Smooth muscle cell (in vitro differentiated cells): ENCODE results near the gene CREB5. TPM values are rescaled to one million over a fixed set of nuclear protein-coding genes. Genes with fewer than 3 reads are reported as not detected.

ENCODE experiments used
- DNase-seq: peaks from one replicate; lab custom pipeline; 2025; ENCODE audit not compliant: unreplicated experiment; lab: John Stamatoyannopoulos, UW
- H2AFZ ChIP-seq: fragments of 200-600 bp; sonication (generic); 2 replicates; pipeline ENCODE4 v1.6.0; 2016; ENCODE audit warnings: antibody characterized with exemption, low read depth, mild to moderate bottlenecking
- H3F3A ChIP-seq: fragments of 200-600 bp; sonication (generic); 2 replicates; pipeline ENCODE4 v1.6.0; 2017; ENCODE audit warnings: antibody characterized with exemption, low read depth
- H3K27ac ChIP-seq: fragments of 200-600 bp; sonication (generic); 2 replicates; pipeline ENCODE4 v1.5.1; 2016; ENCODE audit warnings: low read depth, mild to moderate bottlenecking
- H3K27me3 ChIP-seq: fragments of 200-600 bp; sonication (generic); 2 replicates; pipeline ENCODE4 v1.6.1; 2016; ENCODE audit warnings: low read depth, mild to moderate bottlenecking
- H3K36me3 ChIP-seq: fragments of 200-600 bp; sonication (generic); 2 replicates; pipeline ENCODE4 v1.5.1; 2016; ENCODE audit warnings: low read depth
- H3K4me1 ChIP-seq: fragments of 200-600 bp; sonication (generic); 2 replicates; pipeline ENCODE4 v1.5.1; 2016; ENCODE audit warnings: low read depth
- H3K4me2 ChIP-seq: fragments of 200-600 bp; sonication (generic); 2 replicates; pipeline ENCODE4 v1.6.0; 2016; ENCODE audit warnings: mild to moderate bottlenecking
- H3K4me3 ChIP-seq: fragments of 200-600 bp; sonication (generic); 2 replicates; pipeline ENCODE4 v1.5.1; 2016; ENCODE audit warnings: mild to moderate bottlenecking
- H3K79me2 ChIP-seq: fragments of 200-600 bp; sonication (generic); 2 replicates; pipeline ENCODE4 v1.6.0; 2016; ENCODE audit warnings: low read depth, mild to moderate bottlenecking
- H3K9ac ChIP-seq: fragments of 200-600 bp; sonication (generic); 2 replicates; pipeline ENCODE4 v1.6.0; 2016; ENCODE audit warnings: low read depth
- H3K9me3 ChIP-seq: fragments of 200-600 bp; sonication (generic); replicated peaks from 2 replicates; pipeline ENCODE4 v1.5.1; 2016; ENCODE audit warnings: low read depth
- H4K20me1 ChIP-seq: fragments of 200-600 bp; sonication (generic); 2 replicates; pipeline ENCODE4 v1.6.0; 2016; ENCODE audit warnings: low read depth
- CTCF ChIP-seq: fragments of 200-600 bp; sonication (generic); IDR thresholded peaks from 2 replicates; pipeline ENCODE4 v1.5.1; 2017; ENCODE audit warnings: borderline replicate concordance, mild to moderate bottlenecking, antibody characterized with exemption; ENCODE audit not compliant: insufficient read depth, poor library complexity, severe bottlenecking
- WGBS: methylation state at CpG from one replicate; pipeline ENCODE4 v1.1.7; 2016; ENCODE audit warnings: low lambda C conversion rate; 5-methylcytosine and 5-hydroxymethylcytosine counted together
- polyA plus RNA-seq: library from polyadenylated mRNA; unstranded; fragments of >200 nt; fragmentation: Nextera tagmentation; extraction: Ambion mirVana; gene quantifications from 2 replicates; pipeline ENCODE4 v1.2.1, GENCODE V29; 2016
- total RNA-seq: library from RNA; depleted of rRNA; stranded (reverse); fragments of >200 nt; gene quantifications from 2 replicates; pipeline ENCODE4 v1.2.3, GENCODE V29; 2014

The CREB5 gene
- total and polyA plus RNA-seq, 2 experiments from 2014 or later: 6.2 to 18.2 TPM

DNA sequence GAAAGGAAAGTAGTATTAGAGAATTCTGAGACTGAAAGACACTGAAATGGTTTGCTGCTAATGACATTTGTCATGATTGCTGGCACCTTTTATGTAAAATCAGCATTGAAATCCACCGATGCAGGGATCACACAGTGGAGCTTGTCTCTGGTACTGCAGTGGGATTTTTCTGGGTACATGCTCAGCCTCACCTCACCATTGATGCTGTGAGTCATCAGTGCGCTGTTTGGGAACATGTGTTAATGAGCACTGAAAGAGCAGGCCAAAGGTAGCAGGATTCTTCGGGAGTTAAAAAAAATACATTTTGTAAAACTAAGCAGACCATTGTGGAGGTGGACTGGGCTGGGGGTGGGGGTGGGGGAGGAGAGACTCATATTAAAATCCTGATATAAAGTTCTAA is 174.9 kb downstream of the CREB5 start:
- DNase-seq: no peak

DNA sequence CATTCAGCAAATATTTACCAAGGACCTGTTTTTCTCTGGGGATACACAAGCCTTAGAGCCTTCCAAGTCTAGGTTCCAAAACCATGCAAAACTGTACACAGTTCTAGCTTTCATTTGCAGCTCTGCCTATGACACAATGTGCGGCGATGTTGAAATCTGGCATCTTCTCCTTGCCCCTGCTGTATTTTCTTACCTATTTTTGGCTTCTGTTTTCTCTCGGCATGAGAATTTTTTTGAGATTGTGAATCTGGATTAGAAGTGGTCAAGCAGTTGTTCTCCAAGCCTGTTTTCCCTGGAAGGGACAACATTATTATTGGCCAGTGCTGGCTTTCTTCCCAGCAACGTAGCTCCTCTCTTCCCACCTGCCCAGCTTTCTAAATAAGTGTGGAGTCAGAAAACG is 176.3 kb downstream of the CREB5 start:
- no peaks in the 10 kb centered on the region for H3K9me3 ChIP-seq
- no peaks in the 10 kb centered on the region for H4K20me1 ChIP-seq
- peaks cover 2% of the 10 kb centered on the region for H3K27me3 ChIP-seq
- H3K9ac ChIP-seq: no peak overlapping the region
- H3K79me2 ChIP-seq: no peaks in the 10 kb centered on the region
- no peak for TF ChIP-seq CTCF
- no peaks in the 10 kb centered on the region for H3K4me1 ChIP-seq
- H3K4me3 ChIP-seq: no peak overlapping the region
- H3F3A ChIP-seq: no peaks in the 10 kb centered on the region
- DNase-seq: no peak
- no peak overlapping the region for H3K4me2 ChIP-seq
- H3K27ac ChIP-seq: no peak overlapping the region
- no peak overlapping the region for H2AFZ ChIP-seq
- 90% methylated on average over 5 of the region's 5 CpGs for WGBS
- no peaks in the 10 kb centered on the region for H3K36me3 ChIP-seq

More for the DNA sequence above, 174.9 kb downstream of the CREB5 start:
- no peak overlapping the region for H3K9ac ChIP-seq
- no peak for TF ChIP-seq CTCF
- H3K4me2 ChIP-seq: no peak overlapping the region
- no peaks in the 10 kb centered on the region for H4K20me1 ChIP-seq
- H3K36me3 ChIP-seq: no peaks in the 10 kb centered on the region
- no peak overlapping the region for H3K27ac ChIP-seq
- H3F3A ChIP-seq: no peaks in the 10 kb centered on the region
- no peaks in the 10 kb centered on the region for H3K79me2 ChIP-seq
- peaks cover 2% of the 10 kb centered on the region for H3K27me3 ChIP-seq
- 67% methylated on average over 3 of the region's 3 CpGs for WGBS
- H3K4me3 ChIP-seq: no peak overlapping the region
- H3K9me3 ChIP-seq: no peaks in the 10 kb centered on the region
- H2AFZ ChIP-seq: no peak overlapping the region
- no peaks in the 10 kb centered on the region for H3K4me1 ChIP-seq

GRCh38 chr7:28591041-28591674 is 178.8 kb downstream of the CREB5 start:
- Histone ChIP-seq H3K27ac (no peak overlapping the region), H3K27me3 (no peaks in the 10 kb centered on the region)
- WGBS: 90% methylated on average over 5 of the region's 5 CpGs

More at GRCh38 chr7:28591041-28591674, 178.8 kb downstream of the CREB5 start:
- Histone ChIP-seq H3K4me2 (no peak overlapping the region), H3K79me2 (no peaks in the 10 kb centered on the region), H4K20me1 (no peaks in the 10 kb centered on the region), H3K36me3 (no peaks in the 10 kb centered on the region), H2AFZ (no peak overlapping the region), H3K4me3 (no peak overlapping the region), H3K9ac (no peak overlapping the region), H3K4me1 (no peaks in the 10 kb centered on the region), H3K9me3 (no peaks in the 10 kb centered on the region), H3F3A (no peaks in the 10 kb centered on the region)
- no peak for TF ChIP-seq CTCF
- no peak for DNase-seq
